ENCODE data around the gene CARD14.

- TF ChIP-seq POLR2A (IDR thresholded peaks at IDR 0.05) (no peak), CTCF (IDR thresholded peaks at IDR 0.05) (no peak)
Observed at GRCh38 chr17:80169784-80170500, at the start of gene CARD14.

All from right lobe of liver (tissue), 4 donors.